GM21367 (cell line): ENCODE results near the gene ABCF2.
A peak's percentile ranks its signal among the peaks of the same experiment; 100 is the strongest.

Source experiments
- ATAC-seq: cut with Tn5 transposase; IDR thresholded peaks from one replicate; pipeline ENCODE4 v1.9.1; 2021; ENCODE audit not compliant: unreplicated experiment

The ABCF2 gene

GRCh38 chr7:151242159-151243044 is 15.4 kb upstream of the ABCF2 start:
- ATAC-seq, result no peak

GRCh38 chr7:151241755-151242096 is 14.7 kb upstream of the ABCF2 start:
- ATAC-seq, result no peak

GRCh38 chr7:151240942-151241754 is 14.1 kb upstream of the ABCF2 start:
- no peak for ATAC-seq

GRCh38 chr7:151240536-151240935 is 13.5 kb upstream of the ABCF2 start:
- ATAC-seq, result no peak

DNA sequence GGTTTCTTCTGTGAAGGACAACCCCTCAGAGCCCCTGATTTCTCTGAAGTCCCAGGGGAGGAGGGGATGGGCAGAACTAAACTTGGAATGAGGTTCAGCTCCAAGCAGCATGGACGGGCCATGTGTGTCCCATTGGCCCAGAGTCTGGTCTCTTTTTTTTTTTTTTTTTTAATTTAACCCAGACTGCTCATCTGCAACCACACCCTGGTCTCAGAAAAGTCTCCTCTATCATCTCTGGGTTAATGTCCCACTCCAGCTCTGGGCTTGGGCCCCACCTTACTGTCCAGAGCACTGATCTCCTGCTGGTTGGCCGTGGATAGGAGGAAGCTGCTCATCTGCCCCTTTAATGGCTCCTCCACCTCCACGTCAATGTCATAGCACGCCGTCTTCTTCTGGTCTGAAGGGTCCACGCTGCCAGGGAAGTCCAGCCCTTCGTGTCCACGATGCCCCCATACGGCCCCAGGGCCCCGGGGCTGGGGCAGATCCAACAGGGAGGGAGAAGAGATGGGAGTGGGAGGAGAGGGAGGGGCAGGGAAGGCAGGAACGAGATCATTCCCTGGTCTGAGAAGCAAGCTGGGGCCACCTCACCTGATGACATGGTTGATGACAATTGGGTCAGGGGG is 12.9 kb upstream of the ABCF2 start:
- ATAC-seq, result no peak

GRCh38 chr7:151238924-151239836 is 12.2 kb upstream of the ABCF2 start:
- no peak for ATAC-seq

- no peak for ATAC-seq
Measured at GRCh38 chr7:151238190-151238810, 11.3 kb upstream of the ABCF2 start.

- no peak for ATAC-seq
Measured at GRCh38 chr7:151237244-151238189, 10.5 kb upstream of the ABCF2 start.

GRCh38 chr7:151236406-151236805 is 9.4 kb upstream of the ABCF2 start:
- ATAC-seq, result no peak

DNA sequence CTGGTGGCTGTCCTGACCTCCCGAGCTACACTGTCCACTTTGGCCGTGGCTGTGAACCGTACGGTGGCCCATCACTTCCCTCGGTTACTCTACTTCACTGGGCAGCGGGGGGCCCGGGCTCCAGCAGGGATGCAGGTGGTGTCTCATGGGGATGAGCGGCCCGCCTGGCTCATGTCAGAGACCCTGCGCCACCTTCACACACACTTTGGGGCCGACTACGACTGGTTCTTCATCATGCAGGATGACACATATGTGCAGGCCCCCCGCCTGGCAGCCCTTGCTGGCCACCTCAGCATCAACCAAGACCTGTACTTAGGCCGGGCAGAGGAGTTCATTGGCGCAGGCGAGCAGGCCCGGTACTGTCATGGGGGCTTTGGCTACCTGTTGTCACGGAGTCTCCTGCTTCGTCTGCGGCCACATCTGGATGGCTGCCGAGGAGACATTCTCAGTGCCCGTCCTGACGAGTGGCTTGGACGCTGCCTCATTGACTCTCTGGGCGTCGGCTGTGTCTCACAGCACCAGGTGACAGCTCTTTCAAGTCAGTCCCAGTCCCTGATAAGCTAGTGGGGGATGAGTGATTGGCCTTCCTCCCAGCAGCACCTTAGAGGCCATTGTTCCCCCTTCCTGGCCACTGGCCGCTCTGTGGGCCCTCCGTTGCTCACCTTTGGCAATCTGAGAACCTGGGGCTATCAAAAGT is 8.2 kb upstream of the ABCF2 start:
- no peak for ATAC-seq

DNA sequence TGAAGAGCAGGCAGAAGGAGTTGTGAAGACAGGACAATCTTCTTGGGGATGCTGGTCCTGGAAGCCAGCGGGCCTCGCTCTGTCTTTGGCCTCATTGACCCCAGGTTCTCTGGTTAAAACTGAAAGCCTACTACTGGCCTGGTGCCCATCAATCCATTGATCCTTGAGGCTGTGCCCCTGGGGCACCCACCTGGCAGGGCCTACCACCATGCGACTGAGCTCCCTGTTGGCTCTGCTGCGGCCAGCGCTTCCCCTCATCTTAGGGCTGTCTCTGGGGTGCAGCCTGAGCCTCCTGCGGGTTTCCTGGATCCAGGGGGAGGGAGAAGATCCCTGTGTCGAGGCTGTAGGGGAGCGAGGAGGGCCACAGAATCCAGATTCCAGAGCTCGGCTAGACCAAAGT is 6.8 kb upstream of the ABCF2 start:
- no peak for ATAC-seq

- ATAC-seq, result peak; percentile 27
Measured at GRCh38 chr7:151232917-151233701, 6.1 kb upstream of the ABCF2 start.

GRCh38 chr7:151232091-151232916 is 5.3 kb upstream of the ABCF2 start, which contains the start of gene CHPF2:
TSS of gene CHPF2 (plus strand) at chr7:151232483. CDS start at chr7:151234012, 1,529 bp downstream.
- ATAC-seq, result peak; percentile 94

DNA sequence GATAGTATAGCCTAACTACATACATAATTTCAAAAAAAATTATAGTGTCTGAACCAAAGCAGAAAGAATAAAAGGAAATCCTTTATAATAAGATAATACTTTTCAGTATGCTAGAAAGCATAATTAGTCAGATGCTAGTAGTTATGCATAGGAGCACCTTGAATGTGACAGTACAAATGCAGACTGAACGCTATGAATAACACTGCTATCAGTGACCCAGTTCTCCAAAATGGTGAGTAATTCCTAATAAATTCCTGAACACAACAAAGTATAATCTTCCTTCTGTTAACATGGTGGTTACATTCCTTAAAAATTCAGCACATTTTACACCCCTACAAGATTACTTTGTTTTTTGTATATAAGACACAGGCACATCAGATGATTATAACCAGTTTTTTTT is 4.1 kb upstream of the ABCF2 start:
- ATAC-seq, result no peak

DNA sequence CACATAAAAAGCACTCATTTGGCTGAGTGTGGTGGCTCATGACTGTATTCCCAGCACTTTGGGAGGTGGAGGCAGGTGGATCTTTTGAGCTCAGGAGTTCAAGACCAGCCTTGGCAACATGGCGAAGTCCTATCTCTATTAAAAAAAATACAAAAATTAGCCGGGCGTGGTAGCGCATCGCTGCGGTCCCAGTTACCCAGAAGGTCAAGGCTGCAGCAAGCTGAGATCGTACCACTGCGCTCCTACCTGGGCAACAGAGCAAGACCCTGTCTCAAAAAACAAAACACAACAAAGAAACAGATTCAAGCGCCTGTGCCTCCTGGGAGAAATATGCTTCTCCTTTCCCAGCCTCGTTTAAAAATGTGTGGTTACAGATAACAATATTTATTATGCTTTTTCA is 2.2 kb upstream of the ABCF2 start:
- no peak for ATAC-seq

- no peak for ATAC-seq
Measured at GRCh38 chr7:151228024-151228866, 1.2 kb upstream of the ABCF2 start.
